GM10847 (cell line): Measurements from ENCODE around the gene EPS8L3.

Experiments
- POLR2A ChIP-seq: IDR thresholded peaks from 2 replicates; pipeline ENCODE4 v1.6.1; 2011; ENCODE audit not compliant: insufficient read length; ENCODE audit errors: extremely low read depth

EPS8L3 gene

GRCh38 chr1:109762821-109763645 lies 690 bp downstream of the EPS8L3 start:
- TF ChIP-seq POLR2A: no peak

- TF ChIP-seq POLR2A: no peak
Observed at GRCh38 chr1:109762039-109762585, 1.6 kb downstream of the EPS8L3 start.

GRCh38 chr1:109761227-109762038 lies 2.3 kb downstream of the EPS8L3 start:
- TF ChIP-seq POLR2A: no peak

GRCh38 chr1:109760581-109761226 lies 3.0 kb downstream of the EPS8L3 start:
- TF ChIP-seq POLR2A: no peak

GRCh38 chr1:109759513-109760334 lies 4.0 kb downstream of the EPS8L3 start:
- no peak for TF ChIP-seq POLR2A

GRCh38 chr1:109757936-109758786 lies 5.6 kb downstream of the EPS8L3 start:
- no peak for TF ChIP-seq POLR2A

GRCh38 chr1:109756848-109757521 lies 6.7 kb downstream of the EPS8L3 start:
- no peak for TF ChIP-seq POLR2A

- no peak for TF ChIP-seq POLR2A
Observed at GRCh38 chr1:109754738-109755137, 9.0 kb downstream of the EPS8L3 start.

- TF ChIP-seq POLR2A: no peak
Observed at GRCh38 chr1:109751531-109752260, 12.0 kb downstream of the EPS8L3 start.

GRCh38 chr1:109750920-109751319 lies 12.8 kb downstream of the EPS8L3 start:
- no peak for TF ChIP-seq POLR2A

- no peak for TF ChIP-seq POLR2A
Observed at GRCh38 chr1:109750241-109750882, 13.4 kb downstream of the EPS8L3 start.

GRCh38 chr1:109749221-109749620 lies 14.5 kb downstream of the EPS8L3 start:
- TF ChIP-seq POLR2A: no peak
